ENCODE results near the gene FANCE. TPM values are rescaled to one million over a fixed set of nuclear protein-coding genes. Genes with fewer than 3 reads are reported as not detected.

FANCE gene
- total and polyA plus RNA-seq, 2 donors (not counting 1 experiment from before 2014, with no cell fraction given): 9.2 to 12.8 TPM

DNA sequence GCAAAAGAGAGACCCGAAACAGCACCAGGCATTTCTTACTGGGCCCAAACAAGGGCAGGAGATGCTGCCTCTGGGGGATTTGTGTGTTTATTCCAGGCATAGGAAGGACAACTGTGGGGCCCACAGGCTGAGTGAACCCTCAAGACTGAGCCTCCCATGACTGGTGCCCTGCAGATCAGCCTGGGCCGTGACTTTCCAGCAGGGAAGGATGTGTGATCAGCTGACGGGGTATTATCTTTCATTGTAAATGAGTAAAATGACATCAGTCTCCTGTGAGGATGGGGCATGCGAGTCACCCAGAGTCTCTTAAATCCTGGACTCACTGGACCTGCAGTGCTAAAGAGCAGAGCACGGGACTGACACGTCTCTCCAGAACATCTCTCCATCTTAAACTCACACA is 48.6 kb downstream of the FANCE start:
- TF ChIP-seq, protein P1, sequence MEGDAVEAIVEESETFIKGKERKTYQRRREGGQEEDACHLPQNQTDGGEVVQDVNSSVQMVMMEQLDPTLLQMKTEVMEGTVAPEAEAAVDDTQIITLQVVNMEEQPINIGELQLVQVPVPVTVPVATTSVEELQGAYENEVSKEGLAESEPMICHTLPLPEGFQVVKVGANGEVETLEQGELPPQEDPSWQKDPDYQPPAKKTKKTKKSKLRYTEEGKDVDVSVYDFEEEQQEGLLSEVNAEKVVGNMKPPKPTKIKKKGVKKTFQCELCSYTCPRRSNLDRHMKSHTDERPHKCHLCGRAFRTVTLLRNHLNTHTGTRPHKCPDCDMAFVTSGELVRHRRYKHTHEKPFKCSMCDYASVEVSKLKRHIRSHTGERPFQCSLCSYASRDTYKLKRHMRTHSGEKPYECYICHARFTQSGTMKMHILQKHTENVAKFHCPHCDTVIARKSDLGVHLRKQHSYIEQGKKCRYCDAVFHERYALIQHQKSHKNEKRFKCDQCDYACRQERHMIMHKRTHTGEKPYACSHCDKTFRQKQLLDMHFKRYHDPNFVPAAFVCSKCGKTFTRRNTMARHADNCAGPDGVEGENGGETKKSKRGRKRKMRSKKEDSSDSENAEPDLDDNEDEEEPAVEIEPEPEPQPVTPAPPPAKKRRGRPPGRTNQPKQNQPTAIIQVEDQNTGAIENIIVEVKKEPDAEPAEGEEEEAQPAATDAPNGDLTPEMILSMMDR (IDR thresholded peaks at IDR 0.05): no peak
- no peak for TF ChIP-seq EZH2 (IDR thresholded peaks at IDR 0.05; ENCODE audit: borderline replicate concordance, insufficient read depth, low read depth, low read length, poor library complexity, severe bottlenecking)
- H3K27me3 ChIP-seq (replicated peaks in 1 of 4; ENCODE audit: control extremely low read depth in 1 of 4, control insufficient read depth in 3 of 4, insufficient read depth in 4 of 4, low read length in 3 of 4): peaks cover 0 to 46% (median 15%) of the 10 kb centered on the region in 4 experiments
- ATAC-seq (ENCODE audit: low read depth): no peak
- peaks cover 10 to 15% of the 10 kb centered on the region in 2 donors for H3K4me1 ChIP-seq (ENCODE audit: control insufficient read depth in 2 of 2, insufficient read depth in 2 of 2, low read length in 2 of 2)
- H3K4me2 ChIP-seq (replicated peaks; ENCODE audit: low read depth, low read length, poor library complexity, severe bottlenecking): no peak overlapping the region
- DNase-seq: no peak
- ChIA-PET CTCF (no interaction called here), POLR2A (no interaction called here)
- H3K36me3 ChIP-seq (replicated peaks in 1 of 2; ENCODE audit: control extremely low read depth in 1 of 2, control insufficient read depth in 1 of 2, extremely low read depth in 1 of 2, insufficient read depth in 2 of 2, low read length in 1 of 2): no peaks in the 10 kb centered on the region
- no peaks in the 10 kb centered on the region for H4K20me1 ChIP-seq (ENCODE audit: control insufficient read depth, insufficient read depth, low read length, poor library complexity, severe bottlenecking)
- Mint-ChIP-seq H3K4me1 (peaks cover 13% of the 10 kb centered on the region), H3K27me3 (peaks cover 45% of the 10 kb centered on the region), H3K9me3 (ENCODE audit: insufficient read depth) (no peaks in the 10 kb centered on the region), H3K27ac (no peak overlapping the region), H3K4me3 (no peak overlapping the region)
- intact Hi-C loops (cut with micrococcal nuclease): no loop called here
- H3K9me3 ChIP-seq (ENCODE audit: control extremely low read depth in 1 of 3, control insufficient read depth in 2 of 3, insufficient read depth in 1 of 3, low read length in 2 of 3): peaks cover 0 to 13% (median 0%) of the 10 kb centered on the region in 3 donors
- no peaks in the 10 kb centered on the region for H3K79me2 ChIP-seq (ENCODE audit: control insufficient read depth, insufficient read depth, low read length)
- WGBS (ENCODE audit: insufficient coverage): 89% methylated on average over 4 of the region's 6 CpGs
- no peak overlapping the region for H3K9ac ChIP-seq (ENCODE audit: low read length)
- no peak overlapping the region for H3K4me3 ChIP-seq (ENCODE audit: control extremely low read depth in 1 of 5, extremely low read depth in 1 of 5, insufficient read depth in 1 of 5, low read depth in 2 of 5, low read length in 4 of 5)
- no peak overlapping the region for H3K27ac ChIP-seq (ENCODE audit: low read length in 2 of 2)
- H2AFZ ChIP-seq (ENCODE audit: insufficient read depth, low read depth, low read length, poor library complexity, severe bottlenecking): no peak overlapping the region

DNA sequence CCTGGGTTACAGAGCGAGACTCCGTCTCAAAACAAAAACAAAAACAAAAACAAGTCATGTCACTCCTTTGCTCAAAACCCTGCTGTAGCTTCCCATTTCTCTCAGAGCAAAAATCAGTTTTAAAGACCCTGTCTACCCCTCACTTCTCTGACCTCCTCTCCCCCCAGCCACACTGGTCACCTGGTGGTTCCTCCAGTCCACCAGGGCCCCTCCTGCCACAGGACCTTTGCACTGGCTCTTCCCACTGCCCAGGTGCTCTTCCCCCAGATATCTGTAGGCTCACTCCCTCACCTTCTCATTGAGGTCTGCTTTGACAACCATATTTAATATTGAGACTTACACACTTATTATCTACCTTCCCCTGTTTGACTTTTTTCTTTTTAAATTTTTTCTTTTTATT is 49.6 kb downstream of the FANCE start:
- no peak overlapping the region for H3K9ac ChIP-seq (ENCODE audit: low read length)
- H3K4me1 ChIP-seq (ENCODE audit: control insufficient read depth in 2 of 2, insufficient read depth in 2 of 2, low read length in 2 of 2): peaks cover 10 to 13% of the 10 kb centered on the region in 2 donors
- H3K36me3 ChIP-seq (replicated peaks in 1 of 2; ENCODE audit: control extremely low read depth in 1 of 2, control insufficient read depth in 1 of 2, extremely low read depth in 1 of 2, insufficient read depth in 2 of 2, low read length in 1 of 2): no peaks in the 10 kb centered on the region
- TF ChIP-seq, protein P1 (IDR thresholded peaks at IDR 0.05): no peak
- no peak for TF ChIP-seq EZH2 (IDR thresholded peaks at IDR 0.05; ENCODE audit: borderline replicate concordance, insufficient read depth, low read depth, low read length, poor library complexity, severe bottlenecking)
- H3K79me2 ChIP-seq (ENCODE audit: control insufficient read depth, insufficient read depth, low read length): no peaks in the 10 kb centered on the region
- DNase-seq (no peak), ATAC-seq (ENCODE audit: low read depth) (no peak)
- no peak overlapping the region for H3K4me3 ChIP-seq (ENCODE audit: control extremely low read depth in 1 of 5, extremely low read depth in 1 of 5, insufficient read depth in 1 of 5, low read depth in 2 of 5, low read length in 4 of 5)
- no peak overlapping the region for H3K4me2 ChIP-seq (replicated peaks; ENCODE audit: low read depth, low read length, poor library complexity, severe bottlenecking)
- POLR2A ChIA-PET: no interaction called here
- peaks cover 10% of the 10 kb centered on the region for H3K4me1 Mint-ChIP-seq
- no peak overlapping the region for H3K27ac Mint-ChIP-seq
- H3K27me3 ChIP-seq (replicated peaks in 1 of 4; ENCODE audit: control extremely low read depth in 1 of 4, control insufficient read depth in 3 of 4, insufficient read depth in 4 of 4, low read length in 3 of 4): peaks cover 0 to 43% (median 15%) of the 10 kb centered on the region in 4 experiments
- no peak overlapping the region for H3K27ac ChIP-seq (ENCODE audit: low read length in 2 of 2)
- H3K4me3 Mint-ChIP-seq: no peak overlapping the region
- 94% methylated on average over 2 of the region's 2 CpGs for WGBS (ENCODE audit: insufficient coverage)
- H3K9me3 ChIP-seq (ENCODE audit: control extremely low read depth in 1 of 3, control insufficient read depth in 2 of 3, insufficient read depth in 1 of 3, low read length in 2 of 3): peaks cover 0 to 13% (median 0%) of the 10 kb centered on the region in 3 donors
- H4K20me1 ChIP-seq (ENCODE audit: control insufficient read depth, insufficient read depth, low read length, poor library complexity, severe bottlenecking): no peaks in the 10 kb centered on the region
- peaks cover 45% of the 10 kb centered on the region for H3K27me3 Mint-ChIP-seq
- intact Hi-C loops (cut with micrococcal nuclease): no loop called here
- no peaks in the 10 kb centered on the region for H3K9me3 Mint-ChIP-seq (ENCODE audit: insufficient read depth)
- CTCF ChIA-PET: no interaction called here
- no peak overlapping the region for H2AFZ ChIP-seq (ENCODE audit: insufficient read depth, low read depth, low read length, poor library complexity, severe bottlenecking)

Data from B cell (primary cell).